ENCODE results near the gene KCNC3.

KCNC3 gene

DNA sequence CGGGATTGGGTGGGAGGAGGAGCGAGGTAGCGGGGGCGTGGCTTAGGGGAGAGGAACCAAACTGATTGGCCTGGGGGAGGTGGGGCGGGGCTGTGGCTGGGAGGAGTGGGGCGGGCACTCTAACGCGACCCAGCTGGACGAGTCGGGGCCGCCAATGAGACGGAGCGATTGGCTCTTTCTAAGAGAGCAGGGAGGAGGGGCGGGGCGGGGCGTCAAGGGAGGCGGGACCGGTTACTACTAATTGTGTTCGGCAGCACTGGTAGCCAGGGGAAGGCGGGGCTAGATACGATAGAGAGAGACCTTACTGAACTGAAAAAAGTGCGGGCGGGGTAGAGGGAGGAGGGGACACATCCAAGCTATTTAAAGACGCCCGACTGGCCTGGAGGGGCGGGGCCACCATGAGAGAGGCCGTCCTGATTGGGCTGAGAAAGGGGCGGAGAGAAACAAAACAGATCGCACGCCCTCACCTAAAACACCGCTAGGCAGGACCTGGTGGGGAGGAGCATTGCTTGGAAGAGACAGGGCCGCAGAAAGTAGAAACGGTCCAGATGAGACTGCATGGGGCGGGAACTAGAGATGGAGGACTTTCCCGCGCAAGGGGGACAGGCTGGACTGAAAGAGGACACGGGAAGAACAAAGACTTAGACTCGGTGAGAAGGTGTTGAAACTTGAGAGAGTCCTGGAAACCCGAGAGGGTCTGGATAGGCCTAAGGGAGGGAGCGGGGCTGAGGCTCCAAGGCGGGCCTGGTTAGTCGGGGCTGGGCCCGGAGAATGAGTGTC is at the start of gene KCNC3:
Gene KCNC3, minus strand, starts transcription at position 232 of the 780 bp plus-strand sequence. CDS start 295 bp downstream, outside the sequence.
- no peaks in the 10 kb centered on the region for H3K9me2 ChIP-seq (replicated peaks; ENCODE audit: low read depth, low read length)
- no peaks in the 10 kb centered on the region for H3K79me2 ChIP-seq (ENCODE audit: insufficient read depth, low read length)
- no peaks in the 10 kb centered on the region for H3K36me3 ChIP-seq (ENCODE audit: insufficient read depth, low read length)
- H3K27me3 ChIP-seq (ENCODE audit: insufficient read depth, low read length, poor library complexity, severe bottlenecking), result no peaks in the 10 kb centered on the region
- no peak within 1 kb of the TSS for H3K4me3 ChIP-seq (ENCODE audit: low read length, poor library complexity, severe bottlenecking)
- no peak within 1 kb of the TSS for H2AFZ ChIP-seq (ENCODE audit: low read length)
- no peaks in the 10 kb centered on the region for H3K9me3 ChIP-seq (ENCODE audit: insufficient read depth, low read depth, low read length)
- no peaks in the 10 kb centered on the region for H4K20me1 ChIP-seq (ENCODE audit: insufficient read depth, low read length, poor library complexity, severe bottlenecking)
- no peaks in the 10 kb centered on the region for H3F3A ChIP-seq (ENCODE audit: low read depth)
- H3K4me1 ChIP-seq (ENCODE audit: insufficient read depth, low read length, poor library complexity, severe bottlenecking), result no peaks in the 10 kb centered on the region
- TF ChIP-seq, protein P1, sequence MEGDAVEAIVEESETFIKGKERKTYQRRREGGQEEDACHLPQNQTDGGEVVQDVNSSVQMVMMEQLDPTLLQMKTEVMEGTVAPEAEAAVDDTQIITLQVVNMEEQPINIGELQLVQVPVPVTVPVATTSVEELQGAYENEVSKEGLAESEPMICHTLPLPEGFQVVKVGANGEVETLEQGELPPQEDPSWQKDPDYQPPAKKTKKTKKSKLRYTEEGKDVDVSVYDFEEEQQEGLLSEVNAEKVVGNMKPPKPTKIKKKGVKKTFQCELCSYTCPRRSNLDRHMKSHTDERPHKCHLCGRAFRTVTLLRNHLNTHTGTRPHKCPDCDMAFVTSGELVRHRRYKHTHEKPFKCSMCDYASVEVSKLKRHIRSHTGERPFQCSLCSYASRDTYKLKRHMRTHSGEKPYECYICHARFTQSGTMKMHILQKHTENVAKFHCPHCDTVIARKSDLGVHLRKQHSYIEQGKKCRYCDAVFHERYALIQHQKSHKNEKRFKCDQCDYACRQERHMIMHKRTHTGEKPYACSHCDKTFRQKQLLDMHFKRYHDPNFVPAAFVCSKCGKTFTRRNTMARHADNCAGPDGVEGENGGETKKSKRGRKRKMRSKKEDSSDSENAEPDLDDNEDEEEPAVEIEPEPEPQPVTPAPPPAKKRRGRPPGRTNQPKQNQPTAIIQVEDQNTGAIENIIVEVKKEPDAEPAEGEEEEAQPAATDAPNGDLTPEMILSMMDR (conservative IDR thresholded peaks at IDR 0.05; ENCODE audit: low read length), result no peak
- no peak for TF ChIP-seq EZH2phosphoT487 (IDR thresholded peaks at IDR 0.05; ENCODE audit: borderline replicate concordance)
- no peak within 1 kb of the TSS for H3K4me2 ChIP-seq (ENCODE audit: low read depth, low read length, poor library complexity, severe bottlenecking)
- no peak within 1 kb of the TSS for H3K9ac ChIP-seq (ENCODE audit: low read depth, low read length, poor library complexity, severe bottlenecking)

DNA sequence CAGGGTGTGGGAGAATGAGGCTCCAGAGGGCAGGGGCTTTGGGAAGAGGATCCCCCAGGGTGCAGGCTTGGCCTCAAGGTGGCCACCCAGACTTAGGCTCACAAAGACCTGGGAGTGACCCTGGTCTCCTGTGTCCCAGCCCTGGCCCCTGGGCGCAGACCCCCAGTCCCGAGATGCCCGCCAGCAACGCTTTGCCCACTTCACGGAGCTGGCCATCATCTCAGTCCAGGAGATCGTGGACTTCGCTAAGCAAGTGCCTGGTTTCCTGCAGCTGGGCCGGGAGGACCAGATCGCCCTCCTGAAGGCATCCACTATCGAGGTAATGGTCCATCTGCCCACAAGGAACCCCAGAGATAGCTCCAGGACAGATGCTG is 49.7 kb upstream of the KCNC3 start:
- Histone ChIP-seq H3K4me3 (ENCODE audit: low read length, poor library complexity, severe bottlenecking) (no peak overlapping the region), H3K9ac (ENCODE audit: low read depth, low read length, poor library complexity, severe bottlenecking) (no peak overlapping the region), H3K27me3 (ENCODE audit: insufficient read depth, low read length, poor library complexity, severe bottlenecking) (no peaks in the 10 kb centered on the region), H3K79me2 (ENCODE audit: insufficient read depth, low read length) (peaks cover 13% of the 10 kb centered on the region; the same call in 1 of the 2 replicates), H3F3A (ENCODE audit: low read depth) (peaks cover 8% of the 10 kb centered on the region; the same call in 1 of the 2 replicates), H3K4me1 (ENCODE audit: insufficient read depth, low read length, poor library complexity, severe bottlenecking) (peaks cover 10% of the 10 kb centered on the region), H2AFZ (ENCODE audit: low read length) (no peak overlapping the region), H4K20me1 (ENCODE audit: insufficient read depth, low read length, poor library complexity, severe bottlenecking) (peaks cover 18% of the 10 kb centered on the region), H3K9me2 (replicated peaks; ENCODE audit: low read depth, low read length) (no peaks in the 10 kb centered on the region), H3K4me2 (ENCODE audit: low read depth, low read length, poor library complexity, severe bottlenecking) (no peak overlapping the region), H3K36me3 (ENCODE audit: insufficient read depth, low read length) (peaks cover 28% of the 10 kb centered on the region; the same call in 1 of the 2 replicates), H3K9me3 (ENCODE audit: insufficient read depth, low read depth, low read length) (no peaks in the 10 kb centered on the region)
- TF ChIP-seq EZH2phosphoT487 (IDR thresholded peaks at IDR 0.05; ENCODE audit: borderline replicate concordance), result no peak
- TF ChIP-seq, protein P1 (conservative IDR thresholded peaks at IDR 0.05; ENCODE audit: low read length), result no peak

- no peaks in the 10 kb centered on the region for H3K9me3 ChIP-seq (ENCODE audit: insufficient read depth, low read depth, low read length)
- H4K20me1 ChIP-seq (ENCODE audit: insufficient read depth, low read length, poor library complexity, severe bottlenecking), result peaks cover 18% of the 10 kb centered on the region
- no peak overlapping the region for H2AFZ ChIP-seq (ENCODE audit: low read length)
- H3K79me2 ChIP-seq (ENCODE audit: insufficient read depth, low read length), result peaks cover 13% of the 10 kb centered on the region; the same call in 1 of the 2 replicates
- H3K9me2 ChIP-seq (replicated peaks; ENCODE audit: low read depth, low read length), result no peaks in the 10 kb centered on the region
- H3K27me3 ChIP-seq (ENCODE audit: insufficient read depth, low read length, poor library complexity, severe bottlenecking), result no peaks in the 10 kb centered on the region
- H3K4me3 ChIP-seq (ENCODE audit: low read length, poor library complexity, severe bottlenecking), result no peak overlapping the region
- peaks cover 6% of the 10 kb centered on the region; the same call in 1 of the 2 replicates for H3F3A ChIP-seq (ENCODE audit: low read depth)
- H3K36me3 ChIP-seq (ENCODE audit: insufficient read depth, low read length), result peaks cover 28% of the 10 kb centered on the region; the same call in 1 of the 2 replicates
- H3K4me1 ChIP-seq (ENCODE audit: insufficient read depth, low read length, poor library complexity, severe bottlenecking), result peaks cover 10% of the 10 kb centered on the region
- H3K9ac ChIP-seq (ENCODE audit: low read depth, low read length, poor library complexity, severe bottlenecking), result no peak overlapping the region
- TF ChIP-seq EZH2phosphoT487 (IDR thresholded peaks at IDR 0.05; ENCODE audit: borderline replicate concordance), result no peak
- TF ChIP-seq, protein P1 (conservative IDR thresholded peaks at IDR 0.05; ENCODE audit: low read length), result no peak
- H3K4me2 ChIP-seq (ENCODE audit: low read depth, low read length, poor library complexity, severe bottlenecking), result no peak overlapping the region
Measured at GRCh38 chr19:50378169-50378862, 49.1 kb upstream of the KCNC3 start.

All from Loucy (cell line).